ENCODE results near the gene ACOT12.

The ACOT12 gene

GRCh38 chr5:81400375-81400774, 6.4 kb upstream of the ACOT12 start:
- DNase-seq (ENCODE audit: low read depth): no peak

- no peak for DNase-seq (ENCODE audit: low read depth)
Measured at GRCh38 chr5:81398741-81399140, 4.8 kb upstream of the ACOT12 start.

- no peak for DNase-seq (ENCODE audit: low read depth)
Measured at GRCh38 chr5:81397176-81397575, 3.2 kb upstream of the ACOT12 start.

- DNase-seq (ENCODE audit: low read depth): no peak
Measured at GRCh38 chr5:81395262-81395661, 1.3 kb upstream of the ACOT12 start.

- DNase-seq (ENCODE audit: low read depth): no peak
Measured at GRCh38 chr5:81393430-81393782, 528 bp downstream of the ACOT12 start.

- no peak for DNase-seq (ENCODE audit: low read depth)
Measured at GRCh38 chr5:81389025-81389424, 4.9 kb downstream of the ACOT12 start.

- no peak for DNase-seq (ENCODE audit: low read depth)
Measured at GRCh38 chr5:81388169-81388568, 5.8 kb downstream of the ACOT12 start.

- no peak for DNase-seq (ENCODE audit: low read depth)
Measured at GRCh38 chr5:81383867-81384266, 10.1 kb downstream of the ACOT12 start.

- no peak for DNase-seq (ENCODE audit: low read depth)
Measured at GRCh38 chr5:81371354-81371876, 22.5 kb downstream of the ACOT12 start.

GRCh38 chr5:81370912-81371311, 23.0 kb downstream of the ACOT12 start:
- no peak for DNase-seq (ENCODE audit: low read depth)

- DNase-seq (ENCODE audit: low read depth): no peak
Measured at GRCh38 chr5:81365541-81365940, 28.4 kb downstream of the ACOT12 start.

- no peak for DNase-seq (ENCODE audit: low read depth)
Measured at GRCh38 chr5:81363093-81363871, 30.7 kb downstream of the ACOT12 start.

- no peak for DNase-seq (ENCODE audit: low read depth)
Measured at GRCh38 chr5:81361600-81361999, 32.3 kb downstream of the ACOT12 start.

- DNase-seq (ENCODE audit: low read depth): no peak
Measured at GRCh38 chr5:81360640-81361039, 33.3 kb downstream of the ACOT12 start.

GRCh38 chr5:81359881-81360280, 34.1 kb downstream of the ACOT12 start:
- DNase-seq (ENCODE audit: low read depth): no peak

GRCh38 chr5:81359108-81359507, 34.8 kb downstream of the ACOT12 start:
- DNase-seq (ENCODE audit: low read depth): no peak

GRCh38 chr5:81355291-81356251, 38.4 kb downstream of the ACOT12 start:
- DNase-seq (ENCODE audit: low read depth): no peak

- DNase-seq (ENCODE audit: low read depth): no peak
Measured at GRCh38 chr5:81354093-81354492, 39.8 kb downstream of the ACOT12 start.

GRCh38 chr5:81353189-81353588, 40.7 kb downstream of the ACOT12 start:
- no peak for DNase-seq (ENCODE audit: low read depth)

GRCh38 chr5:81350507-81350906, 43.4 kb downstream of the ACOT12 start:
- no peak for DNase-seq (ENCODE audit: low read depth)

GRCh38 chr5:81349161-81349560, 44.8 kb downstream of the ACOT12 start:
- DNase-seq (ENCODE audit: low read depth): no peak

- no peak for DNase-seq (ENCODE audit: low read depth)
Measured at GRCh38 chr5:81345411-81346003, 48.4 kb downstream of the ACOT12 start.

- DNase-seq (ENCODE audit: low read depth): no peak
Measured at GRCh38 chr5:81344736-81345135, 49.2 kb downstream of the ACOT12 start.

All from stimulated activated CD8-positive, alpha-beta memory T cell treated with anti-CD3 and anti-CD28 coated beads, Interleukin-7, amount 100 ng/mL, for 24 hours (primary cell).